Uterus (tissue), 4 donors: ENCODE measurements around the gene ALDH7A1. TPM values are rescaled to one million over a fixed set of nuclear protein-coding genes. Genes with fewer than 3 reads are reported as not detected.

Experiments used
- DNase-seq, 2 donors: peaks; one replicate each; pipeline ENCODE4 v3.0.0-alpha.2; 2019 to 2020
- H3K27ac ChIP-seq, 2 donors: fragments of 200-600 bp; sonication (generic); 1 replicate in 1 of 2; 2 replicates in 1 of 2; pipeline ENCODE4 v1.5.1; 2016 to 2018
- H3K27me3 ChIP-seq, 2 donors: fragments of 200-600 bp; sonication (generic); one replicate each; pipeline ENCODE4 v1.5.1; 2018 to 2019; ENCODE audit warnings: control low read depth in 1 of 2
- H3K36me3 ChIP-seq, 2 donors: fragments of 200-600 bp; sonication (generic); one replicate each; pipeline ENCODE4 v1.5.1; 2019; ENCODE audit warnings: control low read depth in 1 of 2
- H3K4me1 ChIP-seq, 2 donors: fragments of 200-600 bp; sonication (generic); one replicate each; pipeline ENCODE4 v1.5.1; 2018 to 2019; ENCODE audit warnings: control low read depth in 1 of 2
- H3K4me3 ChIP-seq, 2 donors: fragments of 200-600 bp; sonication (generic); 1 replicate in 1 of 2; 2 replicates in 1 of 2; pipeline ENCODE4 v1.5.1; 2018 to 2019; ENCODE audit warnings: mild to moderate bottlenecking in 1 of 2
- H3K9me3 ChIP-seq, 2 donors: fragments of 200-600 bp; sonication (generic); one replicate each; pipeline ENCODE4 v1.5.1; 2019; ENCODE audit warnings: control low read depth in 1 of 2
- POLR2A ChIP-seq, 2 donors: fragments of 450-650 bp; IDR thresholded peaks; one replicate each; pipeline ENCODE4 v1.6.1; 2016; ENCODE audit warnings: antibody characterized with exemption in 2 of 2, mild to moderate bottlenecking in 1 of 2, moderate library complexity in 1 of 2
- intact Hi-C: fragments of 100-400 bp; cut with DNase I; formaldehyde crosslinking; loops from one replicate; pipeline ENCODE4 v1.15.1; 2023; ENCODE audit warnings: low total_unique reads
- total RNA-seq, 4 donors: library from RNA; depleted of rRNA in 3 of 4; stranded (reverse); fragments of >200 nt in 3 of 4; gene quantifications; one replicate each; pipeline versions ENCODE4 v1.1.0 to v1.2.4, GENCODE V29; 2014 to 2023
- TF ChIP-seq, protein P1 (sequence below), 4 experiments: fragments of 200-600 bp in 2 of 4; fragments of 450-650 bp in 2 of 4; sonication (generic) in 2 of 4; IDR thresholded peaks; one replicate each; pipeline ENCODE4 v1.5.1; 2016 to 2019; ENCODE audit warnings: antibody characterized with exemption in 4 of 4, mild to moderate bottlenecking in 2 of 4, moderate library complexity in 1 of 4
- donor health status: DM: yes; HTN: yes; CAD: no.

The ALDH7A1 gene
- total RNA-seq, 4 donors from 2014 or later = 5.9 to 94.2 (median 31.6) TPM

DNA sequence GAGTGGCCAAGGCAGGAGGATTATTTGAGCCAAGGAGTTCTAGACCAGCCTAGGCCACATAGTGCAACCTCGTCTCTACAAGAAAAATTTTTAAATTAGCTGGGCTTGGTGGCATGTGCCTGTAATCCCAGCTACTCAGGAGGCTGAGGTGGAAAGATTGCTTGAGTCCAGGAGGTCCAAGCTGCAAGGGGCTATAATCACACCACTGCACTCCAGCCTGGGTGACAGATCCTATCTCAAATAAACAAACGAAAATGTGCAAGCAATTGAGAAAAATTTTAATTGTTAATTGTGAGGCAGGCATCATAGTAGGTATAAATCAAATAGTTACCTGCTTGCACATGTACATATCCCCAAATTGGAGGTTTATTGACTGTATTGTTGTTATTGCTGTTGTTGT lies 15.3 kb downstream of the ALDH7A1 start:
- Histone ChIP-seq H3K9me3 (no peaks in the 10 kb centered on the region), H3K4me3 (no peak overlapping the region), H3K27ac (no peak overlapping the region), H3K4me1 (no peaks in the 10 kb centered on the region), H3K27me3 (no peaks in the 10 kb centered on the region), H3K36me3 (no peaks in the 10 kb centered on the region)
- TF ChIP-seq, protein P1, sequence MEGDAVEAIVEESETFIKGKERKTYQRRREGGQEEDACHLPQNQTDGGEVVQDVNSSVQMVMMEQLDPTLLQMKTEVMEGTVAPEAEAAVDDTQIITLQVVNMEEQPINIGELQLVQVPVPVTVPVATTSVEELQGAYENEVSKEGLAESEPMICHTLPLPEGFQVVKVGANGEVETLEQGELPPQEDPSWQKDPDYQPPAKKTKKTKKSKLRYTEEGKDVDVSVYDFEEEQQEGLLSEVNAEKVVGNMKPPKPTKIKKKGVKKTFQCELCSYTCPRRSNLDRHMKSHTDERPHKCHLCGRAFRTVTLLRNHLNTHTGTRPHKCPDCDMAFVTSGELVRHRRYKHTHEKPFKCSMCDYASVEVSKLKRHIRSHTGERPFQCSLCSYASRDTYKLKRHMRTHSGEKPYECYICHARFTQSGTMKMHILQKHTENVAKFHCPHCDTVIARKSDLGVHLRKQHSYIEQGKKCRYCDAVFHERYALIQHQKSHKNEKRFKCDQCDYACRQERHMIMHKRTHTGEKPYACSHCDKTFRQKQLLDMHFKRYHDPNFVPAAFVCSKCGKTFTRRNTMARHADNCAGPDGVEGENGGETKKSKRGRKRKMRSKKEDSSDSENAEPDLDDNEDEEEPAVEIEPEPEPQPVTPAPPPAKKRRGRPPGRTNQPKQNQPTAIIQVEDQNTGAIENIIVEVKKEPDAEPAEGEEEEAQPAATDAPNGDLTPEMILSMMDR (IDR thresholded peaks at IDR 0.05) = no peak
- no peak for TF ChIP-seq POLR2A (IDR thresholded peaks at IDR 0.05)
- intact Hi-C loops = no loop called here
- no peak for DNase-seq

DNA sequence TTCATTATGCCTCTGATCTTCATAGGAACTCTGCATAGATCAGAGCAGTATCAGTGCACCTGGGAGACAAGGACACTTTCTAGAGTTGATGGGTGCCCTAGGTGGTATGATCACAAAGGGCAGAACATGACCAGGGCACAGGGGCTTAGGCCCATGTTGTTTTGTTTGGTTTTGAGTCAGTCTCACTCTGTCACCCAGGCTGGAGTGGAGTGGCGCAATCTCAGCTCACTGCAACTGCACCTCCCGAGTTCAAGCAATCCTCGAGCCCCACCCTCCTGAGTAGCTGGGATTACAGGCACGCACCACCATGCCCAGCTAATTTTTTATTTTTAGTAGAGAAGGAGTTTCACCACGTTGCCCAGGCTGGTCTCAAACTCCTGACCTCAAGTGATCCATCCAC lies 17.6 kb downstream of the ALDH7A1 start:
- intact Hi-C loops = no loop called here
- H3K27me3 ChIP-seq = no peaks in the 10 kb centered on the region
- no peak for TF ChIP-seq POLR2A (IDR thresholded peaks at IDR 0.05)

DNA sequence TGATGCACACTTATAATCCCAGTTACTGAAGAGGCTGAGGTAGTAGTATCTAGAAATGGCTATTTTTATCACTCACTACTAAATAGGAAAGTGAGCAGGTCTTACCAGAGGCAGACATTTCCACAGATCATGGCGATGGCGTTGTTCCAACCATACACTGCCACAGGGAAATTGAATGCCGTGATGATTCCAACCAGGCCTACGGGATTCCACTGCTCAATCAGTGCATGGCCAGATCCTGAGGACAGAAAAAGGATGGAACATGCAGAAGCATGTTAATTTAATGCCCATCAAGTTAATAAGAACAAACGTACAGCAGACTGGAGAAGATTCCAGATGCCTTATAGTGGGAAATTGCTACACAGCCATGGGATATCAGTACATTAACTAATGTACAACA lies 18.0 kb downstream of the ALDH7A1 start:
- H3K36me3 ChIP-seq = no peaks in the 10 kb centered on the region
- H3K27me3 ChIP-seq = no peaks in the 10 kb centered on the region
- no peaks in the 10 kb centered on the region for H3K4me1 ChIP-seq
- no peak for TF ChIP-seq POLR2A (IDR thresholded peaks at IDR 0.05)
- TF ChIP-seq, protein P1 (IDR thresholded peaks at IDR 0.05) = no peak
- no peaks in the 10 kb centered on the region for H3K9me3 ChIP-seq
- intact Hi-C loops = no loop called here
- no peak overlapping the region for H3K27ac ChIP-seq
- no peak for DNase-seq
- H3K4me3 ChIP-seq = no peak overlapping the region

More for the DNA sequence above, 17.6 kb downstream of the ALDH7A1 start:
- H3K9me3 ChIP-seq = no peaks in the 10 kb centered on the region
- no peak for DNase-seq
- H3K27ac ChIP-seq = no peak overlapping the region
- no peaks in the 10 kb centered on the region for H3K4me1 ChIP-seq
- no peaks in the 10 kb centered on the region for H3K36me3 ChIP-seq
- no peak overlapping the region for H3K4me3 ChIP-seq

DNA sequence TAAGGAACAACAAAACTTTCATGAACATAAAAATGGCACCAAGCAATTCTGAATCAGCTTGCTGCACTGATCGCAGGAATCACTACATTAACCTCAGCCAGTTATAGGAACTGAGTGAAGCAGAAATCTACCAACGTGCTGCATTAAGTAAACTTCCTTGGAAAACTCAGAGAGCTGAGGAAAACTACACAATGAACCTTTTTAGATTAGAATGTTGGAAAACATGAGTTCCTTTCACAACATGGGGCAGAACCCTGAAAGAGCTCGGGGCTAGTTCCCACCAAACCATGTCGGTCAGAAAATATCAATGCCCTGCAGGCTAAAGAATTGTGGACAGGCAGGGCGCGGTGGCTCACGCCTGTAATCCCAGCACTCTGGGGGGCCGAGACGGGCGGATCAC lies 19.4 kb downstream of the ALDH7A1 start:
- no peak overlapping the region for H3K4me3 ChIP-seq
- DNase-seq = no peak
- no peak overlapping the region for H3K27ac ChIP-seq
- no peaks in the 10 kb centered on the region for H3K9me3 ChIP-seq
- TF ChIP-seq, protein P1 (IDR thresholded peaks at IDR 0.05) = no peak
- TF ChIP-seq POLR2A (IDR thresholded peaks at IDR 0.05) = no peak
- H3K36me3 ChIP-seq = no peaks in the 10 kb centered on the region
- H3K4me1 ChIP-seq = no peaks in the 10 kb centered on the region
- intact Hi-C loops = no loop called here
- no peaks in the 10 kb centered on the region for H3K27me3 ChIP-seq

DNA sequence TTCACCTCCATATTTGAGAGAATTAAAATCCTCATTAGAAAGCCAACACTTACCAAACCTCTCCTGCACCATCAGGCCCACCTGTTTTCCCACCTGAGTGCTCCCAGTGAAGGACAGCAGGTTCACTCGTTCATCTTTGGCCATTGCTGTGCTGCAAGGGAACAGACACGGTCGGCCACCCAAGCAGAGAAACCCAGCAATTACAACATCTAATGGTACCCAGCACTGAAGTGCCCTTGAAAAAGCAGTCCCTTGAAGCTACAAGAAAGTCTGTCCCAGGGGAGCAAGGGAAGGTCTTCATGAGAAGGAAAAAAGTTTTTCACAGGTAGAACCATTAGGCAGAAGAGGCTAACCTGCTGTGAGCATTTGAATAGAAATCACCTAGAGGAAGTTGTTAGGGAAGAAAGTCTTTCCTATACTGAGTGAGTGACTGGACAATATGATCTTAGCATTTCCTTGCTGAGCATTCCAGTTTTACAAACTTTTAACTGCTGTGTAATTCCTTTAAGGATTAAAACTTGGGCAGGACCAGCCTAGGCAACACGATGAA lies 26.7 kb downstream of the ALDH7A1 start:
- peaks cover 0 to 3% of the 10 kb centered on the region in 2 donors for H3K36me3 ChIP-seq
- no peaks in the 10 kb centered on the region for H3K27me3 ChIP-seq
- no peak overlapping the region for H3K27ac ChIP-seq
- no peaks in the 10 kb centered on the region for H3K9me3 ChIP-seq
- no peak for TF ChIP-seq POLR2A (IDR thresholded peaks at IDR 0.05)
- TF ChIP-seq, protein P1 (IDR thresholded peaks at IDR 0.05) = no peak
- H3K4me3 ChIP-seq = no peak overlapping the region
- no peaks in the 10 kb centered on the region for H3K4me1 ChIP-seq
- DNase-seq = no peak
- intact Hi-C loops = no loop called here

DNA sequence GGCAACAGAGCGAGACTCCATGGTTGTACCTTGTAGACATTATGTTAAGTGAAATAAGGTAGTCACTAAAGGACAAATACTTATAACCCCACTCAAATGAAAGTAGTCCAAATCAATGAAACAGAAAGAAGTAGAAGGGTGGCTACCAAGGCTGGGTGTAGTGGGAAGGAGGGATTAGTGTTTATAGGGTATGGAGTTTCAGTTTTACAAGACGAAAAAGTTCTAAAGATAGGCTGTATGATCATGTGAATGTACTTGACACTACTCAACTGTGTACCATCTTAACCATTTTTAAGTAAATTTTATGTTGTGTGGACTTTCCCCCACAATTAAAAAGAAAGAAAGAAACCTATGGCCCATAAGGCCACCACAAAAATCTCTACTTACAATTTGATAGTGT lies 32.2 kb downstream of the ALDH7A1 start:
- TF ChIP-seq, protein P1 (IDR thresholded peaks at IDR 0.05) = no peak
- no peak for TF ChIP-seq POLR2A (IDR thresholded peaks at IDR 0.05)
- no peaks in the 10 kb centered on the region for H3K4me1 ChIP-seq
- DNase-seq = no peak
- H3K27me3 ChIP-seq = no peaks in the 10 kb centered on the region
- no peaks in the 10 kb centered on the region for H3K9me3 ChIP-seq
- H3K36me3 ChIP-seq = peaks cover 0 to 3% of the 10 kb centered on the region in 2 donors
- no peak overlapping the region for H3K27ac ChIP-seq
- intact Hi-C loops = no loop called here
- H3K4me3 ChIP-seq = no peak overlapping the region
